ENCODE data around the gene NFATC2IP.

- TF ChIP-seq EZH2 (optimal IDR thresholded peaks at IDR 0.05; ENCODE audit: low read depth, low read length) (no peak), CTCF (IDR thresholded peaks at IDR 0.05; ENCODE audit: low read length) (no peak)
These were observed 22.9 kb upstream of the NFATC2IP start for GRCh38 chr16:28927815-28928214.

Measured in MM.1S (cell line).